ENCODE measurements around the gene SV2C.

DNA sequence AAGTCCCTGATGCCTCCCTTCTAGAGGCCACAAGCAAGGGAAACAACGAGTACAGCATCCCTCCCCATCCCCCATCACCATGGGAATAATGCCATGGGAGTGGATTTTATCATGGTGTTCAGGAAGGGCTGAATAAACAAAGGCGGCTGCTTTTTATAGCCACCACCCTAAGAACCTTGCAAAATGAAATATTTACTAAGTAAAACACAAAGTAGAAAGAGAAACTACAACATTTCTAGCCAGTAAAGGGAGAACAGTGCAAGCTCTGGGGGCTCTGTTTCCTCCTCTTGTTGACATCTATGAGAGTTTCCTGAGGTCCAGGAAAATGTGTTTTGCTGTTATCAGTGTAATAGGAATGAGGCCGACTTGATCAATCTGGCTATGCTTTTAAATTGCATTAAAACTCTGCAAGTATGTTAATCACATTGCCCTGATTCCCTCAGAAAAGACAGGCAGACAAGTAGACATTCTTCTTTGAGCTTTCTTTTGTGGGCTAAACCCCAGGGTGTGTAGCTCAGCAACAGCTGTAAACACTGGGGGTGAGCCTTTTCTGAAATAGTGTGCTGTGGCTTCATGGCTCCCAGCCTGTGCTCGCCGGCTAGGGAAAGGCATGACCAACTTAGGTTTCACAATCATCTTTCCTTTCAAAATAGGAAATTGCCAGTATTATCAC lies 31.1 kb downstream of the SV2C start:
- TF ChIP-seq, protein P1, sequence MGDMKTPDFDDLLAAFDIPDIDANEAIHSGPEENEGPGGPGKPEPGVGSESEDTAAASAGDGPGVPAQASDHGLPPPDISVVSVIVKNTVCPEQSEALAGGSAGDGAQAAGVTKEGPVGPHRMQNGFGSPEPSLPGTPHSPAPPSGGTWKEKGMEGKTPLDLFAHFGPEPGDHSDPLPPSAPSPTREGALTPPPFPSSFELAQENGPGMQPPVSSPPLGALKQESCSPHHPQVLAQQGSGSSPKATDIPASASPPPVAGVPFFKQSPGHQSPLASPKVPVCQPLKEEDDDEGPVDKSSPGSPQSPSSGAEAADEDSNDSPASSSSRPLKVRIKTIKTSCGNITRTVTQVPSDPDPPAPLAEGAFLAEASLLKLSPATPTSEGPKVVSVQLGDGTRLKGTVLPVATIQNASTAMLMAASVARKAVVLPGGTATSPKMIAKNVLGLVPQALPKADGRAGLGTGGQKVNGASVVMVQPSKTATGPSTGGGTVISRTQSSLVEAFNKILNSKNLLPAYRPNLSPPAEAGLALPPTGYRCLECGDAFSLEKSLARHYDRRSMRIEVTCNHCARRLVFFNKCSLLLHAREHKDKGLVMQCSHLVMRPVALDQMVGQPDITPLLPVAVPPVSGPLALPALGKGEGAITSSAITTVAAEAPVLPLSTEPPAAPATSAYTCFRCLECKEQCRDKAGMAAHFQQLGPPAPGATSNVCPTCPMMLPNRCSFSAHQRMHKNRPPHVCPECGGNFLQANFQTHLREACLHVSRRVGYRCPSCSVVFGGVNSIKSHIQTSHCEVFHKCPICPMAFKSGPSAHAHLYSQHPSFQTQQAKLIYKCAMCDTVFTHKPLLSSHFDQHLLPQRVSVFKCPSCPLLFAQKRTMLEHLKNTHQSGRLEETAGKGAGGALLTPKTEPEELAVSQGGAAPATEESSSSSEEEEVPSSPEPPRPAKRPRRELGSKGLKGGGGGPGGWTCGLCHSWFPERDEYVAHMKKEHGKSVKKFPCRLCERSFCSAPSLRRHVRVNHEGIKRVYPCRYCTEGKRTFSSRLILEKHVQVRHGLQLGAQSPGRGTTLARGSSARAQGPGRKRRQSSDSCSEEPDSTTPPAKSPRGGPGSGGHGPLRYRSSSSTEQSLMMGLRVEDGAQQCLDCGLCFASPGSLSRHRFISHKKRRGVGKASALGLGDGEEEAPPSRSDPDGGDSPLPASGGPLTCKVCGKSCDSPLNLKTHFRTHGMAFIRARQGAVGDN (CRISPR knock-in tag; IDR thresholded peaks at IDR 0.05) = no peak
- no peak for TF ChIP-seq TOPORS (CRISPR knock-in tag; IDR thresholded peaks at IDR 0.05)
- TF ChIP-seq HNRNPLL (IDR thresholded peaks at IDR 0.05; ENCODE audit: low read depth, low read length, poor library complexity, severe bottlenecking) = no peak
- TF ChIP-seq, protein P2, sequence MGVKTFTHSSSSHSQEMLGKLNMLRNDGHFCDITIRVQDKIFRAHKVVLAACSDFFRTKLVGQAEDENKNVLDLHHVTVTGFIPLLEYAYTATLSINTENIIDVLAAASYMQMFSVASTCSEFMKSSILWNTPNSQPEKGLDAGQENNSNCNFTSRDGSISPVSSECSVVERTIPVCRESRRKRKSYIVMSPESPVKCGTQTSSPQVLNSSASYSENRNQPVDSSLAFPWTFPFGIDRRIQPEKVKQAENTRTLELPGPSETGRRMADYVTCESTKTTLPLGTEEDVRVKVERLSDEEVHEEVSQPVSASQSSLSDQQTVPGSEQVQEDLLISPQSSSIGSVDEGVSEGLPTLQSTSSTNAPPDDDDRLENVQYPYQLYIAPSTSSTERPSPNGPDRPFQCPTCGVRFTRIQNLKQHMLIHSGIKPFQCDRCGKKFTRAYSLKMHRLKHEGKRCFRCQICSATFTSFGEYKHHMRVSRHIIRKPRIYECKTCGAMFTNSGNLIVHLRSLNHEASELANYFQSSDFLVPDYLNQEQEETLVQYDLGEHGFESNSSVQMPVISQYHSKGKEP (CRISPR knock-in tag; IDR thresholded peaks at IDR 0.05) = no peak
- no peak for TF ChIP-seq NR2F6 (IDR thresholded peaks at IDR 0.05)
- TF ChIP-seq NR2F6 (CRISPR knock-in tag; IDR thresholded peaks at IDR 0.05) = no peak
- TF ChIP-seq ZIK1 (CRISPR knock-in tag; IDR thresholded peaks at IDR 0.05; ENCODE audit: borderline replicate concordance, low read depth) = no peak
- TF ChIP-seq, protein P3, sequence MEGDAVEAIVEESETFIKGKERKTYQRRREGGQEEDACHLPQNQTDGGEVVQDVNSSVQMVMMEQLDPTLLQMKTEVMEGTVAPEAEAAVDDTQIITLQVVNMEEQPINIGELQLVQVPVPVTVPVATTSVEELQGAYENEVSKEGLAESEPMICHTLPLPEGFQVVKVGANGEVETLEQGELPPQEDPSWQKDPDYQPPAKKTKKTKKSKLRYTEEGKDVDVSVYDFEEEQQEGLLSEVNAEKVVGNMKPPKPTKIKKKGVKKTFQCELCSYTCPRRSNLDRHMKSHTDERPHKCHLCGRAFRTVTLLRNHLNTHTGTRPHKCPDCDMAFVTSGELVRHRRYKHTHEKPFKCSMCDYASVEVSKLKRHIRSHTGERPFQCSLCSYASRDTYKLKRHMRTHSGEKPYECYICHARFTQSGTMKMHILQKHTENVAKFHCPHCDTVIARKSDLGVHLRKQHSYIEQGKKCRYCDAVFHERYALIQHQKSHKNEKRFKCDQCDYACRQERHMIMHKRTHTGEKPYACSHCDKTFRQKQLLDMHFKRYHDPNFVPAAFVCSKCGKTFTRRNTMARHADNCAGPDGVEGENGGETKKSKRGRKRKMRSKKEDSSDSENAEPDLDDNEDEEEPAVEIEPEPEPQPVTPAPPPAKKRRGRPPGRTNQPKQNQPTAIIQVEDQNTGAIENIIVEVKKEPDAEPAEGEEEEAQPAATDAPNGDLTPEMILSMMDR (CRISPR knock-in tag; IDR thresholded peaks at IDR 0.05) = no peak
- TF ChIP-seq, protein P4, sequence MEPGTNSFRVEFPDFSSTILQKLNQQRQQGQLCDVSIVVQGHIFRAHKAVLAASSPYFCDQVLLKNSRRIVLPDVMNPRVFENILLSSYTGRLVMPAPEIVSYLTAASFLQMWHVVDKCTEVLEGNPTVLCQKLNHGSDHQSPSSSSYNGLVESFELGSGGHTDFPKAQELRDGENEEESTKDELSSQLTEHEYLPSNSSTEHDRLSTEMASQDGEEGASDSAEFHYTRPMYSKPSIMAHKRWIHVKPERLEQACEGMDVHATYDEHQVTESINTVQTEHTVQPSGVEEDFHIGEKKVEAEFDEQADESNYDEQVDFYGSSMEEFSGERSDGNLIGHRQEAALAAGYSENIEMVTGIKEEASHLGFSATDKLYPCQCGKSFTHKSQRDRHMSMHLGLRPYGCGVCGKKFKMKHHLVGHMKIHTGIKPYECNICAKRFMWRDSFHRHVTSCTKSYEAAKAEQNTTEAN (CRISPR knock-in tag; conservative IDR thresholded peaks at IDR 0.05) = no peak
